K562 (cell line): ENCODE data around the gene APOM. TPM values are rescaled to one million over a fixed set of nuclear protein-coding genes. Genes with fewer than 3 reads are reported as not detected.

ENCODE experiments used
- BRF1 ChIP-seq: IDR thresholded peaks from 3 replicates; pipeline ENCODE4 v1.6.1; 2011; ENCODE audit warnings: borderline replicate concordance, mild to moderate bottlenecking; ENCODE audit not compliant: insufficient read length; ENCODE audit errors: extremely low read depth
- KLF1 ChIP-seq: fragments of 450-650 bp; IDR thresholded peaks from 2 replicates; pipeline ENCODE4 v1.6.1; 2016; ENCODE audit warnings: missing genetic modification characterization, missing compliant biosample characterization
- NFRKB ChIP-seq: fragments of 450-650 bp; IDR thresholded peaks from 2 replicates; pipeline ENCODE4 v1.6.1; 2016; ENCODE audit warnings: low read depth
- PATZ1 ChIP-seq: fragments of 250-450 bp; sonication (Bioruptor Pico); IDR thresholded peaks from 2 replicates; pipeline ENCODE4 v1.5.0; 2020; ENCODE audit warnings: mild to moderate bottlenecking, borderline replicate concordance
- POLR3G ChIP-seq: IDR thresholded peaks from 2 replicates; pipeline ENCODE4 v1.6.1; 2011; ENCODE audit not compliant: insufficient read length, insufficient replicate concordance; ENCODE audit errors: extremely low read depth
- RAD21 ChIP-seq, 2 experiments: fragments of 250-450 bp in 1 of 2; fragments of 450-650 bp in 1 of 2; sonication (Bioruptor Pico) in 1 of 2; formaldehyde crosslinking in 1 of 2; IDR thresholded peaks in 1 of 2; conservative IDR thresholded peaks in 1 of 2; 2 replicates each; pipeline versions ENCODE4 v1.4.0 to v1.8.0; 2020 to 2022; ENCODE audit warnings: mild to moderate bottlenecking in 2 of 2, moderate library complexity in 1 of 2
- RBM17 ChIP-seq: fragments of 200-400 bp; formaldehyde crosslinking; IDR thresholded peaks from 2 replicates; pipeline ENCODE4 v1.6.1; 2017; ENCODE audit warnings: low read depth, mild to moderate bottlenecking, low read length, borderline replicate concordance
- RFX7 ChIP-seq: fragments of 250-450 bp; sonication (Bioruptor Pico); IDR thresholded peaks from 2 replicates; pipeline ENCODE4 v1.5.1; 2021; ENCODE audit warnings: mild to moderate bottlenecking
- ZFP36 ChIP-seq: fragments of 150-350 bp; IDR thresholded peaks from 2 replicates; pipeline ENCODE4 v1.6.1; 2018; ENCODE audit warnings: low read length, low read depth; ENCODE audit not compliant: partially characterized antibody
- polyA plus RNA-seq, 8 experiments: library from polyadenylated mRNA; depleted of rRNA in 4 of 8; stranded (reverse) in 5 of 8; unstranded in 3 of 8; fragments of >200 nt; fragmentation: Nextera tagmentation in 2 of 8; fragmentation: Illumina TruSeq in 1 of 8; extraction: Ambion mirVana in 2 of 8; extraction: Trizol in 1 of 8; gene quantifications; 2 replicates each; pipeline versions ENCODE4 v1.2.1 to v1.2.3, GENCODE V29; 2011 to 2014; ENCODE audit warnings: inconsistent platforms in 1 of 8, missing spikeins in 1 of 8
- total RNA-seq, 7 experiments: library from RNA; depleted of rRNA in 6 of 7; stranded (reverse); fragments of >200 nt in 6 of 7; fragmentation: Illumina TruSeq in 2 of 7; extraction: Trizol in 2 of 7; gene quantifications; 2 replicates each; pipeline versions ENCODE4 v1.2.1 to v1.2.3, GENCODE V29; 2011 to 2021; ENCODE audit warnings: low replicate concordance in 1 of 7
- TF ChIP-seq, protein P1 (sequence below): fragments of 450-650 bp; IDR thresholded peaks from 2 replicates; pipeline ENCODE4 v1.6.1; 2018; ENCODE audit not compliant: partially characterized antibody
- TF ChIP-seq, protein P2 (sequence below), 2 experiments: fragments of 450-650 bp; IDR thresholded peaks; 2 replicates each; pipeline ENCODE4 v1.6.1; 2018; ENCODE audit warnings: mild to moderate bottlenecking in 2 of 2, low read depth in 1 of 2; ENCODE audit not compliant: partially characterized antibody in 2 of 2
- TF ChIP-seq, protein P3 (sequence below): fragments of 450-650 bp; formaldehyde crosslinking; IDR thresholded peaks from 2 replicates; pipeline ENCODE4 v1.4.0; 2020; ENCODE audit warnings: mild to moderate bottlenecking, mixed read lengths

APOM gene
- total and polyA plus RNA-seq, 9 of the 15 experiments (the other 6 are each of a cell fraction or from before 2014, with no cell fraction given), result 5.7 to 24.3 (median 10.4) TPM

- TF ChIP-seq, protein P1, sequence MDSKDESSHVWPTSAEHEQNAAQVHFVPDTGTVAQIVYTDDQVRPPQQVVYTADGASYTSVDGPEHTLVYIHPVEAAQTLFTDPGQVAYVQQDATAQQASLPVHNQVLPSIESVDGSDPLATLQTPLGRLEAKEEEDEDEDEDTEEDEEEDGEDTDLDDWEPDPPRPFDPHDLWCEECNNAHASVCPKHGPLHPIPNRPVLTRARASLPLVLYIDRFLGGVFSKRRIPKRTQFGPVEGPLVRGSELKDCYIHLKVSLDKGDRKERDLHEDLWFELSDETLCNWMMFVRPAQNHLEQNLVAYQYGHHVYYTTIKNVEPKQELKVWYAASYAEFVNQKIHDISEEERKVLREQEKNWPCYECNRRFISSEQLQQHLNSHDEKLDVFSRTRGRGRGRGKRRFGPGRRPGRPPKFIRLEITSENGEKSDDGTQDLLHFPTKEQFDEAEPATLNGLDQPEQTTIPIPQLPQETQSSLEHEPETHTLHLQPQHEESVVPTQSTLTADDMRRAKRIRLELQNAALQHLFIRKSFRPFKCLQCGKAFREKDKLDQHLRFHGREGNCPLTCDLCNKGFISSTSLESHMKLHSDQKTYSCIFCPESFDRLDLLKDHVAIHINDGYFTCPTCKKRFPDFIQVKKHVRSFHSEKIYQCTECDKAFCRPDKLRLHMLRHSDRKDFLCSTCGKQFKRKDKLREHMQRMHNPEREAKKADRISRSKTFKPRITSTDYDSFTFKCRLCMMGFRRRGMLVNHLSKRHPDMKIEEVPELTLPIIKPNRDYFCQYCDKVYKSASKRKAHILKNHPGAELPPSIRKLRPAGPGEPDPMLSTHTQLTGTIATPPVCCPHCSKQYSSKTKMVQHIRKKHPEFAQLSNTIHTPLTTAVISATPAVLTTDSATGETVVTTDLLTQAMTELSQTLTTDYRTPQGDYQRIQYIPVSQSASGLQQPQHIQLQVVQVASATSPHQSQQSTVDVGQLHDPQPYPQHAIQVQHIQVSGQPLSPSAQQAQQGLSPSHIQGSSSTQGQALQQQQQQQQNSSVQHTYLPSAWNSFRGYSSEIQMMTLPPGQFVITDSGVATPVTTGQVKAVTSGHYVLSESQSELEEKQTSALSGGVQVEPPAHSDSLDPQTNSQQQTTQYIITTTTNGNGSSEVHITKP, result peak; percentile 27
- TF ChIP-seq BRF1, result no peak
- TF ChIP-seq, protein P2, sequence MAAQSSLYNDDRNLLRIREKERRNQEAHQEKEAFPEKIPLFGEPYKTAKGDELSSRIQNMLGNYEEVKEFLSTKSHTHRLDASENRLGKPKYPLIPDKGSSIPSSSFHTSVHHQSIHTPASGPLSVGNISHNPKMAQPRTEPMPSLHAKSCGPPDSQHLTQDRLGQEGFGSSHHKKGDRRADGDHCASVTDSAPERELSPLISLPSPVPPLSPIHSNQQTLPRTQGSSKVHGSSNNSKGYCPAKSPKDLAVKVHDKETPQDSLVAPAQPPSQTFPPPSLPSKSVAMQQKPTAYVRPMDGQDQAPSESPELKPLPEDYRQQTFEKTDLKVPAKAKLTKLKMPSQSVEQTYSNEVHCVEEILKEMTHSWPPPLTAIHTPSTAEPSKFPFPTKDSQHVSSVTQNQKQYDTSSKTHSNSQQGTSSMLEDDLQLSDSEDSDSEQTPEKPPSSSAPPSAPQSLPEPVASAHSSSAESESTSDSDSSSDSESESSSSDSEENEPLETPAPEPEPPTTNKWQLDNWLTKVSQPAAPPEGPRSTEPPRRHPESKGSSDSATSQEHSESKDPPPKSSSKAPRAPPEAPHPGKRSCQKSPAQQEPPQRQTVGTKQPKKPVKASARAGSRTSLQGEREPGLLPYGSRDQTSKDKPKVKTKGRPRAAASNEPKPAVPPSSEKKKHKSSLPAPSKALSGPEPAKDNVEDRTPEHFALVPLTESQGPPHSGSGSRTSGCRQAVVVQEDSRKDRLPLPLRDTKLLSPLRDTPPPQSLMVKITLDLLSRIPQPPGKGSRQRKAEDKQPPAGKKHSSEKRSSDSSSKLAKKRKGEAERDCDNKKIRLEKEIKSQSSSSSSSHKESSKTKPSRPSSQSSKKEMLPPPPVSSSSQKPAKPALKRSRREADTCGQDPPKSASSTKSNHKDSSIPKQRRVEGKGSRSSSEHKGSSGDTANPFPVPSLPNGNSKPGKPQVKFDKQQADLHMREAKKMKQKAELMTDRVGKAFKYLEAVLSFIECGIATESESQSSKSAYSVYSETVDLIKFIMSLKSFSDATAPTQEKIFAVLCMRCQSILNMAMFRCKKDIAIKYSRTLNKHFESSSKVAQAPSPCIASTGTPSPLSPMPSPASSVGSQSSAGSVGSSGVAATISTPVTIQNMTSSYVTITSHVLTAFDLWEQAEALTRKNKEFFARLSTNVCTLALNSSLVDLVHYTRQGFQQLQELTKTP (IDR thresholded peaks at IDR 0.05; ENCODE audit: low read depth in 1 of 2, partially characterized antibody in 2 of 2), result no peak
- peak; percentile 100 for TF ChIP-seq NFRKB
- no peak for TF ChIP-seq PATZ1 (CRISPR knock-in tag)
- TF ChIP-seq, protein P3, sequence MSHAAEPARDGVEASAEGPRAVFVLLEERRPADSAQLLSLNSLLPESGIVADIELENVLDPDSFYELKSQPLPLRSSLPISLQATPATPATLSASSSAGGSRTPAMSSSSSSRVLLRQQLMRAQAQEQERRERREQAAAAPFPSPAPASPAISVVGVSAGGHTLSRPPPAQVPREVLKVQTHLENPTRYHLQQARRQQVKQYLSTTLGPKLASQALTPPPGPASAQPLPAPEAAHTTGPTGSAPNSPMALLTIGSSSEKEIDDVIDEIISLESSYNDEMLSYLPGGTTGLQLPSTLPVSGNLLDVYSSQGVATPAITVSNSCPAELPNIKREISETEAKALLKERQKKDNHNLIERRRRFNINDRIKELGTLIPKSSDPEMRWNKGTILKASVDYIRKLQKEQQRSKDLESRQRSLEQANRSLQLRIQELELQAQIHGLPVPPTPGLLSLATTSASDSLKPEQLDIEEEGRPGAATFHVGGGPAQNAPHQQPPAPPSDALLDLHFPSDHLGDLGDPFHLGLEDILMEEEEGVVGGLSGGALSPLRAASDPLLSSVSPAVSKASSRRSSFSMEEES (CRISPR knock-in tag), result no peak
- TF ChIP-seq RAD21 (CRISPR knock-in tag; conservative IDR thresholded peaks at IDR 0.05 in 1 of 2, IDR thresholded peaks at IDR 0.05 in 1 of 2), result peak in 1 of 2 experiments; percentile 1; a peak in 1 of 4 replicates
- no peak for TF ChIP-seq ZFP36
- TF ChIP-seq KLF1, result no peak
- no peak for TF ChIP-seq RBM17
- TF ChIP-seq POLR3G, result no peak
- no peak for TF ChIP-seq RFX7
Observed at GRCh38 chr6:31620586-31621319, 34.9 kb upstream of the APOM start, which contains the start of gene PRRC2A (continued).
